Breast epithelium (tissue), 4 donors: ENCODE data around the gene SSB. TPM values are rescaled to one million over a fixed set of nuclear protein-coding genes. Genes with fewer than 3 reads are reported as not detected.
"Not testable (repeated sequence)": the region's sequence is repeated elsewhere in the genome, so short reads cannot be mapped to it uniquely, and the experiment has no call there.

Experiments
- DNase-seq, 2 donors: peaks; one replicate each; pipeline ENCODE4 v3.0.0-alpha.2; 2019; ENCODE audit warnings: low spot score in 2 of 2
- H3K27ac ChIP-seq, 2 donors: fragments of 200-600 bp; sonication (generic) in 1 of 2; one replicate each; pipeline ENCODE4 v1.5.1; 2016 to 2019; ENCODE audit warnings: mild to moderate bottlenecking in 1 of 2
- H3K27me3 ChIP-seq, 2 donors: fragments of 200-600 bp; sonication (generic) in 1 of 2; one replicate each; pipeline versions ENCODE4 v1.5.1 to v1.6.0; 2017 to 2019; ENCODE audit warnings: control low read depth in 1 of 2, mild to moderate bottlenecking in 1 of 2
- H3K36me3 ChIP-seq: fragments of 200-600 bp; one replicate; pipeline ENCODE4 v1.5.1; 2019
- H3K4me1 ChIP-seq, 2 donors: fragments of 200-600 bp; sonication (generic); one replicate each; pipeline ENCODE4 v1.5.1; 2016 to 2019; ENCODE audit warnings: control low read depth in 1 of 2
- H3K4me3 ChIP-seq, 3 donors: fragments of 200-600 bp; sonication (generic); 1 replicate in 2 of 3; 2 replicates in 1 of 3; pipeline ENCODE4 v1.5.1; 2016 to 2019; ENCODE audit warnings: mild to moderate bottlenecking in 3 of 3, moderate library complexity in 2 of 3
- H3K9me3 ChIP-seq, 2 donors: fragments of 200-600 bp; sonication (generic) in 1 of 2; one replicate each; pipeline ENCODE4 v1.5.1; 2016 to 2019; ENCODE audit warnings: control low read depth in 1 of 2
- CTCF ChIP-seq, 3 donors: fragments of 450-650 bp; IDR thresholded peaks; one replicate each; pipeline ENCODE4 v1.5.1; 2016 to 2017; ENCODE audit warnings: antibody characterized with exemption in 3 of 3, mild to moderate bottlenecking in 3 of 3, moderate library complexity in 3 of 3
- POLR2A ChIP-seq: fragments of 450-650 bp; IDR thresholded peaks from one replicate; pipeline ENCODE4 v1.6.1; 2016; ENCODE audit warnings: antibody characterized with exemption, mild to moderate bottlenecking, moderate library complexity
- POLR2AphosphoS5 ChIP-seq, 3 donors: sonication (generic); formaldehyde crosslinking; IDR thresholded peaks; one replicate each; pipeline ENCODE4 v1.6.1; 2017; ENCODE audit warnings: antibody characterized with exemption in 3 of 3
- intact Hi-C: fragments of 100-400 bp; cut with DNase I; formaldehyde crosslinking; loops from one replicate; pipeline ENCODE4 v1.15.1; 2023; ENCODE audit warnings: low total_unique reads
- total RNA-seq, 3 donors: library from RNA; depleted of rRNA; stranded (reverse); fragments of >200 nt; gene quantifications; one replicate each; pipeline ENCODE4 v1.1.0, GENCODE V29; 2016

Gene SSB
- total RNA-seq, 3 donors from 2014 or later = 79.0 to 124 (median 109) TPM

GRCh38 chr2:169818241-169818640 is 19.6 kb downstream of the SSB start:
- Histone ChIP-seq H3K27ac (no peak overlapping the region), H3K36me3 (peaks cover 3% of the 10 kb centered on the region), H3K4me1 (peaks cover 0 to 6% of the 10 kb centered on the region in 2 donors), H3K4me3 (no peak overlapping the region), H3K27me3 (no peaks in the 10 kb centered on the region), H3K9me3 (no peaks in the 10 kb centered on the region)
- no peak for DNase-seq
- TF ChIP-seq POLR2AphosphoS5 (IDR thresholded peaks at IDR 0.05) (no peak), CTCF (IDR thresholded peaks at IDR 0.05) (no peak), POLR2A (no peak)
- intact Hi-C loops = no loop called here

- TF ChIP-seq POLR2A = no peak
- no peak for TF ChIP-seq CTCF (IDR thresholded peaks at IDR 0.05)
- no peak for TF ChIP-seq POLR2AphosphoS5 (IDR thresholded peaks at IDR 0.05)
- no peak for DNase-seq
- H3K36me3 ChIP-seq = peaks cover 3% of the 10 kb centered on the region
- peak overlapping the region in 1 of 2 donors; percentile 34 for H3K27ac ChIP-seq
- H3K4me1 ChIP-seq = peaks cover 0 to 6% of the 10 kb centered on the region in 2 donors
- no peaks in the 10 kb centered on the region for H3K27me3 ChIP-seq
- H3K9me3 ChIP-seq = no peaks in the 10 kb centered on the region
- intact Hi-C loops = no loop called here
- no peak overlapping the region for H3K4me3 ChIP-seq
Measured at GRCh38 chr2:169819106-169819505, 20.4 kb downstream of the SSB start.

GRCh38 chr2:169820101-169820500 is 21.4 kb downstream of the SSB start:
- H3K27ac ChIP-seq, H3K27me3 ChIP-seq, H3K4me3 ChIP-seq, H3K4me1 ChIP-seq, DNase-seq, intact Hi-C loops, H3K9me3 ChIP-seq, H3K36me3 ChIP-seq: not testable (repeated sequence)

GRCh38 chr2:169822036-169822435 is 23.4 kb downstream of the SSB start:
- H3K4me1 ChIP-seq = peaks cover 0 to 6% of the 10 kb centered on the region in 2 donors
- no peak overlapping the region for H3K27ac ChIP-seq
- intact Hi-C loops = no loop called here
- DNase-seq = no peak
- no peaks in the 10 kb centered on the region for H3K27me3 ChIP-seq
- no peaks in the 10 kb centered on the region for H3K9me3 ChIP-seq
- no peak overlapping the region for H3K4me3 ChIP-seq
- TF ChIP-seq POLR2A (no peak), POLR2AphosphoS5 (IDR thresholded peaks at IDR 0.05) (no peak), CTCF (IDR thresholded peaks at IDR 0.05) (no peak)
- H3K36me3 ChIP-seq = peaks cover 3% of the 10 kb centered on the region

- no peak overlapping the region for H3K27ac ChIP-seq
- intact Hi-C loops = no loop called here
- H3K27me3 ChIP-seq = no peaks in the 10 kb centered on the region
- H3K36me3 ChIP-seq = peaks cover 3% of the 10 kb centered on the region
- no peak for DNase-seq
- TF ChIP-seq CTCF (IDR thresholded peaks at IDR 0.05) (no peak), POLR2AphosphoS5 (IDR thresholded peaks at IDR 0.05) (no peak), POLR2A (no peak)
- no peak overlapping the region for H3K4me3 ChIP-seq
- no peaks in the 10 kb centered on the region for H3K9me3 ChIP-seq
- H3K4me1 ChIP-seq = peaks cover 0 to 6% of the 10 kb centered on the region in 2 donors
Measured at GRCh38 chr2:169822785-169823392, 24.2 kb downstream of the SSB start.

- intact Hi-C loops = no loop called here
- Histone ChIP-seq H3K36me3 (peaks cover 3% of the 10 kb centered on the region), H3K27ac (peak overlapping the region; percentile 81 to 89), H3K4me1 (peaks cover 0 to 10% of the 10 kb centered on the region in 2 donors), H3K4me3 (peak overlapping the region; percentile 55 to 95 (median 78)), H3K27me3 (no peaks in the 10 kb centered on the region), H3K9me3 (no peaks in the 10 kb centered on the region)
- TF ChIP-seq CTCF (IDR thresholded peaks at IDR 0.05) (no peak), POLR2AphosphoS5 (IDR thresholded peaks at IDR 0.05) (no peak), POLR2A (no peak)
- no peak for DNase-seq
Measured at GRCh38 chr2:169823996-169824372, 25.3 kb downstream of the SSB start.
